Hepatocyte (in vitro differentiated cells): Measurements from ENCODE around the gene MEIS1.

ENCODE experiments used
- EZH2 ChIP-seq: fragments of 200-600 bp; sonication (generic); IDR thresholded peaks from 2 replicates; pipeline ENCODE4 v1.6.1; 2016; ENCODE audit warnings: antibody characterized with exemption, mild to moderate bottlenecking, borderline replicate concordance
- EZH2phosphoT487 ChIP-seq: fragments of 200-600 bp; sonication (generic); IDR thresholded peaks from one replicate; pipeline ENCODE4 v1.6.1; 2018; ENCODE audit warnings: antibody characterized with exemption, mild to moderate bottlenecking, low read depth, moderate library complexity; ENCODE audit not compliant: unreplicated experiment, severe bottlenecking
- TF ChIP-seq, protein P1 (sequence below): fragments of 200-600 bp; sonication (generic); IDR thresholded peaks from 2 replicates; pipeline ENCODE4 v1.5.1; 2016; ENCODE audit warnings: antibody characterized with exemption, mild to moderate bottlenecking; ENCODE audit not compliant: poor library complexity

DNA sequence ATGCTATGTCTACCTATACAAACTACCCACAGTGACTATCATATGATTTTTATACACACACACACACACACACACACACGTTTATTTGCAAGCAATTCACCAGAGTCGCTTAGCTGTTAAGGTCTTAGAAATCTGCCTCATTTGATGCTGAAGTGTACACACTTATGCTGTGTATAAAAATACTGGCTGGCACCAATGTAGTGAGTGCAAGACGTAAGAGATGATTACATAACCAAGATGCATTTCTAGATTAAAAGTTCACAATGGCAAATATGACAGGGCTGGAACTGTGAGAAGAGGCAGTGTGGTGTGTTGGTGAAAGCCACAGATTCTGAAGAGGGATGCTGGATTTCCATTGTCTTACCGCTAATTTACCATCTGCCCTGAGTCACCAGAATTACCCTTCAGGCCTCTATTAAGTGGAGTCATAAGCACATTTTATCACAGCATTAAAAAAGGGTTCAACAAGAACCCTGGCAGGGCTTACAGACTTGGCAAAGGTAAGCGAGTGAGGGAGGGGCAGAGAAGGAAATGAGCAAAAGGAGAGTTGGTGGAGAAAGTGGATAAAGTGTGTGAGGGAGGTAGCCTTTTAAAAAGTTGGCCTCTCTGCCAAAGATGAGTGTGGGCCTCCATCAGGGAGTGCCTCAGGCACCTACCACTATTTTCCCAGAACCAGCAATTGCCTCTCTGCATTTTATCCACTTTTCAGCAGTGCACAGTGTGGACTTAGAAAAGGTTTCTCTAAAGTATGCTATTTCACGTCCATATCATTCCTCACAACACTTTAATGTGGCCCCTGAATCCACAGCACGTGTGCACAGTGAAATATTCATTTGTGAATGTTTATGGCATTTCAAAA is 21.5 kb downstream of the MEIS1 start:
- TF ChIP-seq EZH2phosphoT487 = no peak
- TF ChIP-seq, protein P1, sequence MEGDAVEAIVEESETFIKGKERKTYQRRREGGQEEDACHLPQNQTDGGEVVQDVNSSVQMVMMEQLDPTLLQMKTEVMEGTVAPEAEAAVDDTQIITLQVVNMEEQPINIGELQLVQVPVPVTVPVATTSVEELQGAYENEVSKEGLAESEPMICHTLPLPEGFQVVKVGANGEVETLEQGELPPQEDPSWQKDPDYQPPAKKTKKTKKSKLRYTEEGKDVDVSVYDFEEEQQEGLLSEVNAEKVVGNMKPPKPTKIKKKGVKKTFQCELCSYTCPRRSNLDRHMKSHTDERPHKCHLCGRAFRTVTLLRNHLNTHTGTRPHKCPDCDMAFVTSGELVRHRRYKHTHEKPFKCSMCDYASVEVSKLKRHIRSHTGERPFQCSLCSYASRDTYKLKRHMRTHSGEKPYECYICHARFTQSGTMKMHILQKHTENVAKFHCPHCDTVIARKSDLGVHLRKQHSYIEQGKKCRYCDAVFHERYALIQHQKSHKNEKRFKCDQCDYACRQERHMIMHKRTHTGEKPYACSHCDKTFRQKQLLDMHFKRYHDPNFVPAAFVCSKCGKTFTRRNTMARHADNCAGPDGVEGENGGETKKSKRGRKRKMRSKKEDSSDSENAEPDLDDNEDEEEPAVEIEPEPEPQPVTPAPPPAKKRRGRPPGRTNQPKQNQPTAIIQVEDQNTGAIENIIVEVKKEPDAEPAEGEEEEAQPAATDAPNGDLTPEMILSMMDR = no peak
- TF ChIP-seq EZH2 = no peak
